GM06990 (cell line): ENCODE data around the gene TOM1L2.

Experiments used
- DNase-seq: peaks from one replicate; pipeline ENCODE4 v3.0.0-alpha.2; 2011; ENCODE audit not compliant: insufficient read length; ENCODE audit errors: extremely low read depth
- H3K27me3 ChIP-seq: replicated peaks from 2 replicates; pipeline ENCODE4 v1.6.0; 2011; ENCODE audit warnings: low read length; ENCODE audit not compliant: control insufficient read depth, insufficient read depth
- H3K36me3 ChIP-seq: 2 replicates; pipeline ENCODE4 v1.5.1; 2011; ENCODE audit warnings: low read length; ENCODE audit not compliant: control insufficient read depth, insufficient read depth
- H3K4me3 ChIP-seq: replicated peaks from 2 replicates; pipeline ENCODE4 v1.5.1; 2011; ENCODE audit warnings: low read depth, mild to moderate bottlenecking, control low read depth, low read length
- CTCF ChIP-seq: IDR thresholded peaks from 2 replicates; pipeline ENCODE4 v1.5.1; 2011; ENCODE audit warnings: low read length, control low read depth, mild to moderate bottlenecking, inconsistent platforms; ENCODE audit not compliant: insufficient read depth, poor library complexity, severe bottlenecking

Gene TOM1L2

GRCh38 chr17:17836250-17836817 lies 135.9 kb downstream of the TOM1L2 start:
- Histone ChIP-seq H3K4me3 (peak overlapping the region; percentile 89), H3K36me3 (no peaks in the 10 kb centered on the region; the same call in 1 of the 2 replicates), H3K27me3 (no peaks in the 10 kb centered on the region)
- no peak for TF ChIP-seq CTCF
- peak; percentile 97 for DNase-seq

- H3K4me3 ChIP-seq, result peak overlapping the region; percentile 89
- H3K36me3 ChIP-seq, result no peaks in the 10 kb centered on the region; the same call in 1 of the 2 replicates
- DNase-seq, result no peak
- TF ChIP-seq CTCF, result no peak
- H3K27me3 ChIP-seq, result no peaks in the 10 kb centered on the region
Observed at GRCh38 chr17:17835415-17836249, 136.6 kb downstream of the TOM1L2 start.

- Histone ChIP-seq H3K4me3 (peak overlapping the region; percentile 89), H3K36me3 (no peaks in the 10 kb centered on the region; the same call in 1 of the 2 replicates)
Observed at GRCh38 chr17:17834974-17835373, 137.2 kb downstream of the TOM1L2 start.

GRCh38 chr17:17833658-17834357 lies 138.4 kb downstream of the TOM1L2 start:
- no peak for TF ChIP-seq CTCF
- no peak for DNase-seq
- H3K4me3 ChIP-seq, result no peak overlapping the region
- no peaks in the 10 kb centered on the region for H3K27me3 ChIP-seq
- no peaks in the 10 kb centered on the region; the same call in 1 of the 2 replicates for H3K36me3 ChIP-seq

More at GRCh38 chr17:17834974-17835373, 137.2 kb downstream of the TOM1L2 start:
- DNase-seq, result no peak
- no peaks in the 10 kb centered on the region for H3K27me3 ChIP-seq
- no peak for TF ChIP-seq CTCF

DNA sequence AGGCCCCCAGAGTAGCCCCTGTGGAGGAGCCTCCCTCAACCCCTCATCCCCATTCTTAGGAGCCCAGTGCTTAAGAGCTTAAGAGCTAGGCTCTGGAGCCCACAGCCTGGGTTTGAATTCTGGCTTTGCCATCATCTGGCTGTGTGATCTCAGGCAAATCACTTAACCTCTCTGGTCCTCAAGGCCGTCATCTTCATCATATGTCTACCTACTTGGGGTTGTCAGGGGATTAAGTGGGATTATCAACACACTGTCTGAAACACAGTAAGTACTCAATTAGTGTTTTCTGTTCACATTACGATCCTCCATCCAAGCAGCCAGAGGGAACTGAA lies 140.2 kb downstream of the TOM1L2 start:
- peaks cover 1% of the 10 kb centered on the region; the same call in 1 of the 2 replicates for H3K36me3 ChIP-seq
- H3K4me3 ChIP-seq, result no peak overlapping the region
- DNase-seq, result no peak
- TF ChIP-seq CTCF, result no peak
- no peaks in the 10 kb centered on the region for H3K27me3 ChIP-seq
